Ishikawa (cell line): ENCODE data around the gene PGBD5.

ENCODE experiments used
- CEBPB ChIP-seq: IDR thresholded peaks from 2 replicates; pipeline ENCODE4 v1.6.1; 2012
- EP300 ChIP-seq: IDR thresholded peaks from 2 replicates; pipeline ENCODE4 v1.6.1; 2012; ENCODE audit warnings: borderline replicate concordance
- FOXM1 ChIP-seq: IDR thresholded peaks from 2 replicates; pipeline ENCODE4 v1.6.1; 2012; ENCODE audit warnings: low read depth, borderline replicate concordance
- NFIC ChIP-seq: IDR thresholded peaks from 2 replicates; pipeline ENCODE4 v1.6.1; 2012
- RAD21 ChIP-seq: IDR thresholded peaks from 2 replicates; pipeline ENCODE4 v1.6.1; 2012; ENCODE audit warnings: low read depth
- TAF1 ChIP-seq: IDR thresholded peaks from 2 replicates; pipeline ENCODE4 v1.6.1; 2012; ENCODE audit warnings: low read depth, mild to moderate bottlenecking
- TCF12 ChIP-seq: IDR thresholded peaks from 2 replicates; pipeline ENCODE4 v1.6.1; 2012; ENCODE audit warnings: low read depth
- ZBTB7A ChIP-seq: IDR thresholded peaks from 2 replicates; pipeline ENCODE4 v1.6.1; 2012; ENCODE audit warnings: low read depth
- TF ChIP-seq, protein P1 (sequence below): IDR thresholded peaks from 2 replicates; pipeline ENCODE4 v1.6.1; 2012; ENCODE audit warnings: low read depth, mild to moderate bottlenecking
- TF ChIP-seq, protein P2 (sequence below): IDR thresholded peaks from 2 replicates; pipeline ENCODE4 v1.6.1; 2012

DNA sequence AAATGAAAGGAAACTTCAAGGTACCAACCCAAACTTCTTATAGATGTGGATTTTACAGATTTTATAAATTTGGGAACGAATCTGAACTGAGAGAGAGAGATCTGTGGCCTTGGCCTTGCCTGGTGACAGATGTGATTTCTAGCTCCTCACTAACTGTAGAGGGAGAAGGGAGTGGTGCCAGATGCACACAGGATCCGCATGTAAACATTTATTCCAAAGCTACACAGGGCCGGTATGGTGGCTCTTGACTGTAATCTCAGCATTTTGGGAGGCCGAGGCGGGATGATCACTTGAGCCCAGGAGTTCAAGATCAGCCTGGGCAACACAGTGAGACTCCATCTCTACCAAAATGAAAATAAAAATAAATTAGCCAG is 77.1 kb downstream of the PGBD5 start:
- TF ChIP-seq, protein P1, sequence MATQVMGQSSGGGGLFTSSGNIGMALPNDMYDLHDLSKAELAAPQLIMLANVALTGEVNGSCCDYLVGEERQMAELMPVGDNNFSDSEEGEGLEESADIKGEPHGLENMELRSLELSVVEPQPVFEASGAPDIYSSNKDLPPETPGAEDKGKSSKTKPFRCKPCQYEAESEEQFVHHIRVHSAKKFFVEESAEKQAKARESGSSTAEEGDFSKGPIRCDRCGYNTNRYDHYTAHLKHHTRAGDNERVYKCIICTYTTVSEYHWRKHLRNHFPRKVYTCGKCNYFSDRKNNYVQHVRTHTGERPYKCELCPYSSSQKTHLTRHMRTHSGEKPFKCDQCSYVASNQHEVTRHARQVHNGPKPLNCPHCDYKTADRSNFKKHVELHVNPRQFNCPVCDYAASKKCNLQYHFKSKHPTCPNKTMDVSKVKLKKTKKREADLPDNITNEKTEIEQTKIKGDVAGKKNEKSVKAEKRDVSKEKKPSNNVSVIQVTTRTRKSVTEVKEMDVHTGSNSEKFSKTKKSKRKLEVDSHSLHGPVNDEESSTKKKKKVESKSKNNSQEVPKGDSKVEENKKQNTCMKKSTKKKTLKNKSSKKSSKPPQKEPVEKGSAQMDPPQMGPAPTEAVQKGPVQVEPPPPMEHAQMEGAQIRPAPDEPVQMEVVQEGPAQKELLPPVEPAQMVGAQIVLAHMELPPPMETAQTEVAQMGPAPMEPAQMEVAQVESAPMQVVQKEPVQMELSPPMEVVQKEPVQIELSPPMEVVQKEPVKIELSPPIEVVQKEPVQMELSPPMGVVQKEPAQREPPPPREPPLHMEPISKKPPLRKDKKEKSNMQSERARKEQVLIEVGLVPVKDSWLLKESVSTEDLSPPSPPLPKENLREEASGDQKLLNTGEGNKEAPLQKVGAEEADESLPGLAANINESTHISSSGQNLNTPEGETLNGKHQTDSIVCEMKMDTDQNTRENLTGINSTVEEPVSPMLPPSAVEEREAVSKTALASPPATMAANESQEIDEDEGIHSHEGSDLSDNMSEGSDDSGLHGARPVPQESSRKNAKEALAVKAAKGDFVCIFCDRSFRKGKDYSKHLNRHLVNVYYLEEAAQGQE: no peak
- TF ChIP-seq FOXM1 (no peak), EP300 (no peak), ZBTB7A (no peak), TCF12 (no peak), RAD21 (no peak), CEBPB (no peak), NFIC (no peak), TAF1 (no peak)
- TF ChIP-seq, protein P2, sequence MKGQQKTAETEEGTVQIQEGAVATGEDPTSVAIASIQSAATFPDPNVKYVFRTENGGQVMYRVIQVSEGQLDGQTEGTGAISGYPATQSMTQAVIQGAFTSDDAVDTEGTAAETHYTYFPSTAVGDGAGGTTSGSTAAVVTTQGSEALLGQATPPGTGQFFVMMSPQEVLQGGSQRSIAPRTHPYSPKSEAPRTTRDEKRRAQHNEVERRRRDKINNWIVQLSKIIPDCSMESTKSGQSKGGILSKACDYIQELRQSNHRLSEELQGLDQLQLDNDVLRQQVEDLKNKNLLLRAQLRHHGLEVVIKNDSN: no peak
